OCI-LY7 (cell line): ENCODE data around the gene BTNL8.

ENCODE experiments used
- EZH2phosphoT487 ChIP-seq: fragments of 200-600 bp; sonication (generic); IDR thresholded peaks from 2 replicates; pipeline ENCODE4 v1.6.1; 2018; ENCODE audit warnings: low read depth, borderline replicate concordance, mild to moderate bottlenecking, mixed run types, antibody characterized with exemption, low read length, moderate library complexity, mixed read lengths
- TF ChIP-seq, protein P1 (sequence below): fragments of 200-600 bp; sonication (generic); conservative IDR thresholded peaks from 2 replicates; pipeline ENCODE4 v1.5.1; 2014; ENCODE audit warnings: mild to moderate bottlenecking, antibody characterized with exemption, low read length, moderate library complexity, mixed read lengths

DNA sequence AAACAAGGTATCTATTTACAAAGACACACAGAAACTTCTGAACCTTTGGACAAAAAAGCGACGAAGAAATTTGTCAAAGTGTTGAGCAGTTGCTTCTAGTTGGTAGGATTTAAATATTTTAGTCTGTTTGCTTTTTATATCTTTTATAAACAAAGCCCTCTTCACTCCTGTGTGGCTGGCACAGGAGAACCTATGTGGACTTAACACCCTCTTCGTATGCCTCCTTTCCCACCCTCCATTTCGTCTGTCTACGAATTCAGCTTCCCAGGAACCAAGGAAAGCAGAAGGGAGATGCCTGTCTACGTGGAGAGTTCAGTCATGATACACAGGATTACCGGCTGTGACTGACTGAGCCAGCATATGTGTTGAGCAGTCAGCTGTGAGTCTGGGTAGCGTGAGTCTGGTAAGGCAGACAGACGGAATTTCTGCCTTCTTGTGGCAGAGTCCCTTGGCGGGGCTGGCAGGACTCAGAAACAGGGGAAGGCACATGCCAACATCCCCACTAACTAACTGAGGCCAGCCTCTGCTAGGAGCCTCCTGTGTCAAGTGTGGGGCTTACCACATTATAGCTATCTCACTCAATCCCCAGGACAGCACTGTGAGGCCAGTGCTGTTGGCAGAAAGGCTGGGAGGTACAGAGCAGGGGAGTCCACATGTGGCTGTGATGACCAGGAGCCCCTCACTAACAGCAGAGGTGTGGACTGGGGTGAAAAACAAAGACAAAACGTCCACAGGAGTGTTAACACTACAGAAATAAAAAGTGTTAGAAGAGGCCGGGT, 24.0 kb upstream of the BTNL8 start:
- TF ChIP-seq EZH2phosphoT487, result no peak
- TF ChIP-seq, protein P1, sequence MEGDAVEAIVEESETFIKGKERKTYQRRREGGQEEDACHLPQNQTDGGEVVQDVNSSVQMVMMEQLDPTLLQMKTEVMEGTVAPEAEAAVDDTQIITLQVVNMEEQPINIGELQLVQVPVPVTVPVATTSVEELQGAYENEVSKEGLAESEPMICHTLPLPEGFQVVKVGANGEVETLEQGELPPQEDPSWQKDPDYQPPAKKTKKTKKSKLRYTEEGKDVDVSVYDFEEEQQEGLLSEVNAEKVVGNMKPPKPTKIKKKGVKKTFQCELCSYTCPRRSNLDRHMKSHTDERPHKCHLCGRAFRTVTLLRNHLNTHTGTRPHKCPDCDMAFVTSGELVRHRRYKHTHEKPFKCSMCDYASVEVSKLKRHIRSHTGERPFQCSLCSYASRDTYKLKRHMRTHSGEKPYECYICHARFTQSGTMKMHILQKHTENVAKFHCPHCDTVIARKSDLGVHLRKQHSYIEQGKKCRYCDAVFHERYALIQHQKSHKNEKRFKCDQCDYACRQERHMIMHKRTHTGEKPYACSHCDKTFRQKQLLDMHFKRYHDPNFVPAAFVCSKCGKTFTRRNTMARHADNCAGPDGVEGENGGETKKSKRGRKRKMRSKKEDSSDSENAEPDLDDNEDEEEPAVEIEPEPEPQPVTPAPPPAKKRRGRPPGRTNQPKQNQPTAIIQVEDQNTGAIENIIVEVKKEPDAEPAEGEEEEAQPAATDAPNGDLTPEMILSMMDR, result no peak
